ENCODE data around the gene MLLT10. TPM values are rescaled to one million over a fixed set of nuclear protein-coding genes. Genes with fewer than 3 reads are reported as not detected.

MLLT10 gene
- total RNA-seq, 1 donor from 2014 or later: 65.6 TPM

DNA sequence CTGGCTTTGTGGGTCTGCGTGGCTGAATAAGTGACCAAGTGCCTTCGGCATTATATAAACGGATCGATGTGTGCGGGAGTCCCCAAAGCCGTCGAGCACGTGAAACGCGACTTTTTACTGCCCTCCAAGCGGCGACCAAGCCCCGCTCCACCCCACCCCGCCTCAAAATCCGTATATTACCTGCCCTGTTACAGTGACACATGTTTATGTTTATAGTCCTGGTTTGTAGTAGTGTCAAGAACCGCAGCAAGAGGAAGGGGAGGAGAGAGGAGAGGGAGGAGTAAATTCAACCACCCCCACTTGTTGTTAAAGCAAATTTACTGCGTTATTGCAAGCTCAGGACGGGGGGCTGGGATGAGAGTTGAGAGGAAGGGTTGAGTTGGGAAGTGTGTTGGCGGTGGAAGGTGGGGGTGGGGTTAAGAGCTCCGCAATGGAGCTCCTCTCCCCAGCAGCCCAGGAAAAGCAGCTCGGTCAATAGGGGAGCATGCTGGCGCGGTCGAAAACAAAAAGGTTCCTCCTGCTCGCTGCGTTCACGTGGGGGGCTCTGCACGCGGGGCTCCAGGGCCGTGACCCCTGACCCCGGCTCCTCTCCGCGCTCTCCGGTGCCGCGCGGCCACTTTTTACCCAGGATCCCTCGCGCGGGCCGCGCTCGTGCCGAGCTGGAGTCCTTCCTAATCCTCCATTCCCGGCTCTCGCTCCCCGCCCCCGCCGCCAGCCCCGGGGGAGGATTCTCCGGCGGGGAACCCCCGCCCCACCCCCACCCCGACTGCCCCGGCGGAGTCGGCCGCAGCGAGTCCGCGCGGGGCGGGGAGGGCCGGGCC, 8.5 kb upstream of the MLLT10 start, which contains the start of gene SKIDA1:
TSS of gene SKIDA1 (minus strand) at position 316 of the 821 bp plus-strand sequence. CDS start 7,860 bp downstream, outside the sequence.
- peak within 1 kb of the TSS; percentile 85 for H3K4me3 Mint-ChIP-seq (ENCODE audit: low read depth)
- H3K4me1 Mint-ChIP-seq (ENCODE audit: low read depth): peaks cover 49% of the 10 kb centered on the region
- peak within 1 kb of the TSS; percentile 99 for H3K27ac Mint-ChIP-seq
- no peaks in the 10 kb centered on the region for H3K27me3 Mint-ChIP-seq
- H3K36me3 Mint-ChIP-seq (ENCODE audit: insufficient read depth): no peaks in the 10 kb centered on the region
- TF ChIP-seq, protein P1, sequence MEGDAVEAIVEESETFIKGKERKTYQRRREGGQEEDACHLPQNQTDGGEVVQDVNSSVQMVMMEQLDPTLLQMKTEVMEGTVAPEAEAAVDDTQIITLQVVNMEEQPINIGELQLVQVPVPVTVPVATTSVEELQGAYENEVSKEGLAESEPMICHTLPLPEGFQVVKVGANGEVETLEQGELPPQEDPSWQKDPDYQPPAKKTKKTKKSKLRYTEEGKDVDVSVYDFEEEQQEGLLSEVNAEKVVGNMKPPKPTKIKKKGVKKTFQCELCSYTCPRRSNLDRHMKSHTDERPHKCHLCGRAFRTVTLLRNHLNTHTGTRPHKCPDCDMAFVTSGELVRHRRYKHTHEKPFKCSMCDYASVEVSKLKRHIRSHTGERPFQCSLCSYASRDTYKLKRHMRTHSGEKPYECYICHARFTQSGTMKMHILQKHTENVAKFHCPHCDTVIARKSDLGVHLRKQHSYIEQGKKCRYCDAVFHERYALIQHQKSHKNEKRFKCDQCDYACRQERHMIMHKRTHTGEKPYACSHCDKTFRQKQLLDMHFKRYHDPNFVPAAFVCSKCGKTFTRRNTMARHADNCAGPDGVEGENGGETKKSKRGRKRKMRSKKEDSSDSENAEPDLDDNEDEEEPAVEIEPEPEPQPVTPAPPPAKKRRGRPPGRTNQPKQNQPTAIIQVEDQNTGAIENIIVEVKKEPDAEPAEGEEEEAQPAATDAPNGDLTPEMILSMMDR (IDR thresholded peaks at IDR 0.05; ENCODE audit: unreplicated experiment): no peak
- peak; percentile 80 for DNase-seq (ENCODE audit: low spot score, unreplicated experiment)
- H3K9me3 Mint-ChIP-seq (ENCODE audit: low read depth): no peaks in the 10 kb centered on the region

DNA sequence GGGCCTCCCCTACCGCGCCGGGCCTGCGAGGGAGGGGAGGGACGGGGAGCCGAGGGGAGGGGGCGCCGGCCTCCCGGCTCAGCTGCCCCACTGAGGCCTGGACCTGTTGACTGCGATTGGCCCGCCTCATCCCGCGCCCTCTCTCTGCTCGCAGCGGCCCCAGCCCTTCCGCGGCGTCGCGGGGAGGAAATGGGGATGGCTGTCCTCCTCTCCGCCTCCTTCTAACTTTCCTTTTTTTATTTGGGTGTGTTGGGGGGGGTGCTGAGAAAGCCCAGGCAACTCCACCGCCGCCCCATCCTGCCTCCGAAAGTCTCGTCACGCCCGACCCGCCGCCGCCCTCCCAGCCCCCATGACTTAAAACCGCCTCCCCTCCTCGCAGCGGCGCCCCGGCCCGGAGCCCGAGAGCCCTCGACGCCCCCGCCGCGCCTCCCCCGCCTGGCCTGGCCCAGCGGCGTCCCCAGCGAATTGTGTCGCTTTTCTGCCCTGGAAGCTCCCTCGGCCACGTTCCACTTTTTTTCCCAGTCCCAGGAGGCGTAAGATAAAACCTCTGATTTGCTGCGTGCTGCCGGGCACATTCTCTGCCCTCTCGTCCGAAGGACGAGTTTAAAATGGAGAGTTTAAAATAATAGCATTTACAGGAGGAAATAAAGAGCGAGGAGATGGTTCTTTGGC, 7.7 kb upstream of the MLLT10 start:
- TF ChIP-seq, protein P1 (IDR thresholded peaks at IDR 0.05; ENCODE audit: unreplicated experiment): no peak
- H3K4me1 Mint-ChIP-seq (ENCODE audit: low read depth): peaks cover 43% of the 10 kb centered on the region
- H3K36me3 Mint-ChIP-seq (ENCODE audit: insufficient read depth): no peaks in the 10 kb centered on the region
- H3K9me3 Mint-ChIP-seq (ENCODE audit: low read depth): no peaks in the 10 kb centered on the region
- peak overlapping the region; percentile 99 for H3K27ac Mint-ChIP-seq
- peak overlapping the region; percentile 85 for H3K4me3 Mint-ChIP-seq (ENCODE audit: low read depth)
- DNase-seq (ENCODE audit: low spot score, unreplicated experiment): peak; percentile 66
- no peaks in the 10 kb centered on the region for H3K27me3 Mint-ChIP-seq

DNA sequence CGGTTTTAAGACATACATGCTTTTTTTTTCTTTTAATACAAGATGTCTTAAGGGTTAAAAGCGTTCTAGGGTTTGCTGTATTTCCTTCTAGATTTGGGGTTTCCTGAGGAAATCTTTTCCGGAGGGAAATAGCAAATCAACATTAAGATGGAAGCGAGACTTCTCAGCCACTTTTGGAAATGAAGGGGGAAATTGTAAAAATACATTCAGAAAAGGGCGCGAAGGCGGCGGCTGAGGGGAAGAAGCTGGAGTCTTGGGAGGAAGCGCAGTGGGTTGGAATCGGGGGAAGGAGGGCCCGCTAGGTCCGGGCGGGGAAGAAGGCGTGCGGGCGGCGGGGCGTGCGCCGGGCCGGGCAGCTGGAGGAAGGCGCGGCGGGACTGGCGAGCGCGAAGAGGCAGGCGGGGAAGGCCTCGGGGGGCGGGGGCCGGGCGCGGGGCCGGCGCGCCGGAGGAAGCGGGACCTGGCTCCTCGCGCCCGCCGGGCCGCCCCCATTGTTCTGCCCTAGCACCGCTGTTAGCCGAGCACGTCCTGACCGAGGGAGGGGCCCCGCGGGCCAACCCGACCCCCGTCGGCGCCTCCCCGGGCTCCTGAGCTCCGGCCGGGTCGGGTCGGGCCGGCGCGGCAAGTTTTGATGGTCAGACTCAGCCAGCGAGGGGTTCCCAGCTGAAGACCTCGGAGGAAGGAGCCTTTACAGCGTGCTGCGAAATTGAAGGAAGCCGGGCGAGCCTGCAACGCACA, 7.0 kb upstream of the MLLT10 start:
- Mint-ChIP-seq H3K27ac (peak overlapping the region; percentile 99), H3K27me3 (no peaks in the 10 kb centered on the region), H3K4me1 (ENCODE audit: low read depth) (peaks cover 39% of the 10 kb centered on the region), H3K9me3 (ENCODE audit: low read depth) (no peaks in the 10 kb centered on the region), H3K4me3 (ENCODE audit: low read depth) (peak overlapping the region; percentile 85), H3K36me3 (ENCODE audit: insufficient read depth) (no peaks in the 10 kb centered on the region)
- TF ChIP-seq, protein P1 (IDR thresholded peaks at IDR 0.05; ENCODE audit: unreplicated experiment): no peak
- peak; percentile 54 for DNase-seq (ENCODE audit: low spot score, unreplicated experiment)

DNA sequence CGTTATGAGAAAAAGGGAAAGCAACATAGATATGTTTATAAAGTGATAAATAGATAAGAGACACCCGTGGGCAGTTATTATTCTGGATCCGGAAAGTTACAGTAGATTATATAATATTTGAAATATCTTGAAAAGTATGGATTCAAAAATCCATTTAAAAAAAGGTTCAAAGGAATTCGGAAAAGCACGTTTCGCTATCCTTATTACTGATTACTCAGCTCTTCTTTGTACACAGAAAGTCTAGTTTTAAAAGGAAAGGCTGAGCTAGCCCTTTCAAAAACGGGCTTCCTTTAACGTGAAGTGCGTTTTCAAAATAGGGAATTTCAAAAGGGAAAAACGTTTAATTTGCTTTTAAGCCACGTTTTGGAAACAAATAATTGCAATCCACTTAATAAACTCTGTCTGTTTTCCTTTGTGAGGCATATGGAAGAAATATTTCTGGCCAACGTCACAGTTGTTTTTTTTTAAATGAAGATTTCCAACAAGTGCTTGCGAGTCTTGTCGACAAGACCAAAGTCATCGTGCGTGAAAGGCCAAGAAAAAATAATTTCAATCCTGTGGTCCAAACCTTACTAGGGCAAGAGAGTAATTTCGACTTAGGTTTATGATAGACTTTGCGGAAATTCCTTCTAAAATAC, 6.3 kb upstream of the MLLT10 start:
- peaks cover 37% of the 10 kb centered on the region for H3K4me1 Mint-ChIP-seq (ENCODE audit: low read depth)
- no peaks in the 10 kb centered on the region for H3K9me3 Mint-ChIP-seq (ENCODE audit: low read depth)
- no peak for DNase-seq (ENCODE audit: low spot score, unreplicated experiment)
- peak overlapping the region; percentile 91 for H3K27ac Mint-ChIP-seq
- H3K36me3 Mint-ChIP-seq (ENCODE audit: insufficient read depth): no peaks in the 10 kb centered on the region
- TF ChIP-seq, protein P1 (IDR thresholded peaks at IDR 0.05; ENCODE audit: unreplicated experiment): no peak
- H3K27me3 Mint-ChIP-seq: no peaks in the 10 kb centered on the region
- peak overlapping the region; percentile 78 for H3K4me3 Mint-ChIP-seq (ENCODE audit: low read depth)
